Measurements from ENCODE around the gene VPS8.

The VPS8 gene

DNA sequence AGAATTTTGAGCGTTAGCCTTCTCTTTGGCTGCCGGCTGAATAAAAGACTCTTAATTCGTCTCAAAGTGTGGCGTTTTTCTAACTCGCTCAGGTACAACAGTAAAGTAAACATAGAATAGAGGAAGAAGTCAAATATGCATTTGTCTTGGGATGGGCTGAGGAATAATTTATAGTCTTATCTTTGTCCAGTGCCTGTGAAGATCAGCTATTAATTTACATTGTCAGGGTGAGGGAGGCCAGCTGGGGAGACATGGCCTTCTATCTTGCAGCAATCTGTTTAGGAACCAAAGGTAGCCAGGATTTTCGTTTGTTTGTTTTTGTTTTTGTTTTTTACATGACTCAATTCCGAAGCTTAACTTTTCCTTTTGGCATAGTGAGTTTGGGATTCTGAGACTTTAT, 100.2 kb downstream of the VPS8 start:
- Histone ChIP-seq H3K27me3 (ENCODE audit: insufficient read depth, low read depth) (no peaks in the 10 kb centered on the region), H3K4me1 (ENCODE audit: low read depth, poor library complexity, severe bottlenecking) (no peaks in the 10 kb centered on the region), H3K36me3 (ENCODE audit: insufficient read depth) (no peaks in the 10 kb centered on the region), H3K27ac (no peak overlapping the region), H2AFZ (ENCODE audit: low read depth) (no peak overlapping the region), H3K4me2 (no peak overlapping the region), H3K4me3 (IDR thresholded peaks at IDR 0.05; ENCODE audit: insufficient read depth, low read depth, low read length) (no peak overlapping the region), H4K20me1 (ENCODE audit: insufficient read depth) (no peaks in the 10 kb centered on the region), H3K79me2 (ENCODE audit: insufficient read depth, low read depth) (no peaks in the 10 kb centered on the region), H3K9ac (no peak overlapping the region)
- TF ChIP-seq, protein P1, sequence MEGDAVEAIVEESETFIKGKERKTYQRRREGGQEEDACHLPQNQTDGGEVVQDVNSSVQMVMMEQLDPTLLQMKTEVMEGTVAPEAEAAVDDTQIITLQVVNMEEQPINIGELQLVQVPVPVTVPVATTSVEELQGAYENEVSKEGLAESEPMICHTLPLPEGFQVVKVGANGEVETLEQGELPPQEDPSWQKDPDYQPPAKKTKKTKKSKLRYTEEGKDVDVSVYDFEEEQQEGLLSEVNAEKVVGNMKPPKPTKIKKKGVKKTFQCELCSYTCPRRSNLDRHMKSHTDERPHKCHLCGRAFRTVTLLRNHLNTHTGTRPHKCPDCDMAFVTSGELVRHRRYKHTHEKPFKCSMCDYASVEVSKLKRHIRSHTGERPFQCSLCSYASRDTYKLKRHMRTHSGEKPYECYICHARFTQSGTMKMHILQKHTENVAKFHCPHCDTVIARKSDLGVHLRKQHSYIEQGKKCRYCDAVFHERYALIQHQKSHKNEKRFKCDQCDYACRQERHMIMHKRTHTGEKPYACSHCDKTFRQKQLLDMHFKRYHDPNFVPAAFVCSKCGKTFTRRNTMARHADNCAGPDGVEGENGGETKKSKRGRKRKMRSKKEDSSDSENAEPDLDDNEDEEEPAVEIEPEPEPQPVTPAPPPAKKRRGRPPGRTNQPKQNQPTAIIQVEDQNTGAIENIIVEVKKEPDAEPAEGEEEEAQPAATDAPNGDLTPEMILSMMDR (conservative IDR thresholded peaks at IDR 0.05; ENCODE audit: low read depth, low read length): no peak

DNA sequence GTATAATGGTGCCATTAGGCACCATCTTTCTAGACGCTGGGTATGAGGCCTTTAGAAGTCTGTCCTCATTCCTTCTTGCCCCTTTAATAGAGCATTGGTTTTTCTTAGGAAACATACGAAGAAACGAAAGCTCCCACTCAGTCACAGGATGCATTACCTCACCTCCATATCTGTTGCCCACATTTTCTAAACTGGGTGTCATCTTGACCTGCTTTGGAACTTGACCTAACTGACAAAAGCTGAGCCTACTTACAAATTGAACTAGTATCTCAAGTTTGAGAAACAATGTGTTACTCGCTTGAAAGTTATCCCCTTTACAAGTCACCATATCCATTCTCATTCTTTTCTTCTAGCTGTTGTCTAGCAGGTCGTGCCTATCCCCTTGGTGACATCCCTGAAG, 102.7 kb downstream of the VPS8 start:
- TF ChIP-seq, protein P1 (conservative IDR thresholded peaks at IDR 0.05; ENCODE audit: low read depth, low read length): no peak
- no peak overlapping the region for H2AFZ ChIP-seq (ENCODE audit: low read depth)
- no peak overlapping the region for H3K4me3 ChIP-seq (IDR thresholded peaks at IDR 0.05; ENCODE audit: insufficient read depth, low read depth, low read length)
- no peak overlapping the region for H3K9ac ChIP-seq
- H3K36me3 ChIP-seq (ENCODE audit: insufficient read depth): no peaks in the 10 kb centered on the region
- no peak overlapping the region for H3K27ac ChIP-seq
- H3K4me1 ChIP-seq (ENCODE audit: low read depth, poor library complexity, severe bottlenecking): no peaks in the 10 kb centered on the region
- no peaks in the 10 kb centered on the region for H3K79me2 ChIP-seq (ENCODE audit: insufficient read depth, low read depth)
- H3K27me3 ChIP-seq (ENCODE audit: insufficient read depth, low read depth): no peaks in the 10 kb centered on the region
- H4K20me1 ChIP-seq (ENCODE audit: insufficient read depth): no peaks in the 10 kb centered on the region
- no peak overlapping the region for H3K4me2 ChIP-seq

DNA sequence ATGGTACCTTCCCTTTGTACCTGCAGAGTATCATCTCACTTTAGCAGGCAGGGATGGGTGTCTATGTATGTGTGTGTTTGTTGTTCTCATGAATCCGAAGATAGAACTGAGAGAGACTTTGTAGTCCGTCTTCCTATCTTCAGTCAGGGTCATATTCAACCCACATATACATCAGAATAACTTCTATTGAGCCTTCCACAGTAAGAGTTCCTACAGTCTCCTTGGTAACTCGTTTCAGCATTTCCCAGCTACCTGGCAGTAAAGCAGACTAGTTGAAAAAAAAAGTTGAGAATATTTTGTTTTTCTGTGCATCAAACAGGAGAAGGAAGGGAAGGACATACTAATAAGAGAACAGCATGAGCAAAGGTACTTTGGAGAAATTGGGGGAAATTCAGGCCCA, 106.8 kb downstream of the VPS8 start:
- Histone ChIP-seq H3K9ac (no peak overlapping the region), H2AFZ (ENCODE audit: low read depth) (no peak overlapping the region), H3K4me3 (IDR thresholded peaks at IDR 0.05; ENCODE audit: insufficient read depth, low read depth, low read length) (no peak overlapping the region), H3K4me1 (ENCODE audit: low read depth, poor library complexity, severe bottlenecking) (no peaks in the 10 kb centered on the region), H3K27me3 (ENCODE audit: insufficient read depth, low read depth) (no peaks in the 10 kb centered on the region), H3K79me2 (ENCODE audit: insufficient read depth, low read depth) (no peaks in the 10 kb centered on the region), H3K36me3 (ENCODE audit: insufficient read depth) (no peaks in the 10 kb centered on the region), H3K4me2 (no peak overlapping the region), H3K27ac (no peak overlapping the region), H4K20me1 (ENCODE audit: insufficient read depth) (no peaks in the 10 kb centered on the region)
- TF ChIP-seq, protein P1 (conservative IDR thresholded peaks at IDR 0.05; ENCODE audit: low read depth, low read length): no peak

DNA sequence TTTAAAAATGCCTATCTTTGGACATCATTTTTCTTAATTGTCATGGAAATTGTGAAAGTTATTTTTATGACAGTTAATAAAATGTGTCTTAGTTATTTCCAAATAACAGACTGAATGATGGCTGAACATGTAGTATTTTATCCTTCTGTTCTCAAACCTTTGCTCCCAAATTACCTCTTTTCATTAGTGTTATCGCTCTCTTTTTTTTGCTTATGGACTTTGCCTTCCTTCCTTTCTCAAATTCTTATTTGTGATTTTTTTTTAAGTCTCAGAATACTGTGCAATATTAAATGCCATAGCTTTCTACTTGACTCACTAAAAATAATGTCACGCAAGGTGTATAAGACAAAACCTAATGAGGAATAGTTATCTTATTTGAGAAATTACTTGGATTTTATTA, 107.7 kb downstream of the VPS8 start:
- Histone ChIP-seq H3K27ac (no peak overlapping the region), H2AFZ (ENCODE audit: low read depth) (no peak overlapping the region), H3K4me2 (no peak overlapping the region), H3K36me3 (ENCODE audit: insufficient read depth) (no peaks in the 10 kb centered on the region), H4K20me1 (ENCODE audit: insufficient read depth) (no peaks in the 10 kb centered on the region), H3K4me1 (ENCODE audit: low read depth, poor library complexity, severe bottlenecking) (no peaks in the 10 kb centered on the region), H3K4me3 (IDR thresholded peaks at IDR 0.05; ENCODE audit: insufficient read depth, low read depth, low read length) (no peak overlapping the region), H3K27me3 (ENCODE audit: insufficient read depth, low read depth) (no peaks in the 10 kb centered on the region), H3K9ac (no peak overlapping the region), H3K79me2 (ENCODE audit: insufficient read depth, low read depth) (no peaks in the 10 kb centered on the region)
- TF ChIP-seq, protein P1 (conservative IDR thresholded peaks at IDR 0.05; ENCODE audit: low read depth, low read length): no peak

DNA sequence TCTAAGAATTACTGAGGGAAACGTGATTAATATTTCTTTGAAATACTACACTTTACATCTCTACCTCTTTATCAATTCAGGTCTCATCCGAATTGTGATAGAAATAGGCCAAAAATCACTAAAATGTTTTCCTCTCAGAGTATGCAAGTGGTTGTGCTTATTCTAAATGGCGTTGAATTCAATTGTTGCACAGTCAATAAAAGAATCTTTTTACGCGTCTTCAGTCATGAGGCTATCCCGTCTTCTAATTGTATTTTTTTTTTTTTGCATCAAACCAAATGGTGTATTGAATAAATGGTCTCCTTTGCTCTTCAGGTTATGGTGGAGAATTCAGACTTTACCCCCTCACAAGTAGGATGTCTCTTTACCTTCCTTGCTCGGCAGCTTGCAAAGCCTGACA, 112.6 kb downstream of the VPS8 start:
- Histone ChIP-seq H3K27me3 (ENCODE audit: insufficient read depth, low read depth) (no peaks in the 10 kb centered on the region), H3K27ac (no peak overlapping the region), H3K36me3 (ENCODE audit: insufficient read depth) (no peaks in the 10 kb centered on the region), H3K4me1 (ENCODE audit: low read depth, poor library complexity, severe bottlenecking) (no peaks in the 10 kb centered on the region), H3K79me2 (ENCODE audit: insufficient read depth, low read depth) (no peaks in the 10 kb centered on the region), H3K4me3 (IDR thresholded peaks at IDR 0.05; ENCODE audit: insufficient read depth, low read depth, low read length) (no peak overlapping the region), H4K20me1 (ENCODE audit: insufficient read depth) (no peaks in the 10 kb centered on the region), H3K4me2 (no peak overlapping the region), H2AFZ (ENCODE audit: low read depth) (no peak overlapping the region), H3K9ac (no peak overlapping the region)
- TF ChIP-seq, protein P1 (conservative IDR thresholded peaks at IDR 0.05; ENCODE audit: low read depth, low read length): no peak
